Effector memory CD8-positive, alpha-beta T cell (primary cell): Measurements from ENCODE around the gene SGTA.

ENCODE experiments used
- ATAC-seq: fragments of 150-1000 bp; cut with Tn5 transposase; replicated peaks from 2 replicates; pipeline ENCODE4 v1.10.0; 2021; ENCODE audit warnings: mild to moderate bottlenecking, moderate library complexity
- DNase-seq, 3 experiments: peaks; one replicate each; pipeline ENCODE4 v3.0.0; 2021
- H3K27ac Mint-ChIP-seq, 2 donors: one replicate each; pipeline ENCODE4 v1.8.0; 2022; ENCODE audit warnings: mild to moderate bottlenecking in 2 of 2, mixed read lengths in 2 of 2, moderate library complexity in 2 of 2
- H3K27me3 Mint-ChIP-seq, 2 donors: one replicate each; pipeline ENCODE4 v1.8.0; 2022; ENCODE audit warnings: mixed read lengths in 2 of 2
- H3K36me3 Mint-ChIP-seq: one replicate; pipeline ENCODE4 v1.8.0; 2022; ENCODE audit warnings: mild to moderate bottlenecking, moderate library complexity, mixed read lengths; ENCODE audit not compliant: insufficient read depth
- H3K4me1 Mint-ChIP-seq, 2 donors: one replicate each; pipeline ENCODE4 v1.8.0; 2022; ENCODE audit warnings: low read depth in 2 of 2, mixed read lengths in 2 of 2
- H3K4me3 Mint-ChIP-seq, 2 donors: one replicate each; pipeline ENCODE4 v1.8.0; 2022; ENCODE audit warnings: mild to moderate bottlenecking in 2 of 2, mixed read lengths in 2 of 2, moderate library complexity in 2 of 2
- H3K9me3 Mint-ChIP-seq, 2 donors: one replicate each; pipeline ENCODE4 v1.8.0; 2022; ENCODE audit warnings: mixed read lengths in 2 of 2

Gene SGTA

GRCh38 chr19:2805991-2806649 is 23.0 kb upstream of the SGTA start:
- Mint-ChIP-seq H3K36me3 (peaks cover 12% of the 10 kb centered on the region), H3K27me3 (no peaks in the 10 kb centered on the region), H3K4me1 (peaks cover 0 to 4% of the 10 kb centered on the region in 2 donors), H3K9me3 (no peaks in the 10 kb centered on the region), H3K27ac (no peak overlapping the region), H3K4me3 (no peak overlapping the region)
- ATAC-seq = no peak
- no peak for DNase-seq

GRCh38 chr19:2805261-2805900 is 22.3 kb upstream of the SGTA start:
- no peaks in the 10 kb centered on the region for H3K9me3 Mint-ChIP-seq
- DNase-seq (no peak), ATAC-seq (no peak)
- no peak overlapping the region for H3K4me3 Mint-ChIP-seq
- no peak overlapping the region for H3K27ac Mint-ChIP-seq
- peaks cover 18% of the 10 kb centered on the region for H3K36me3 Mint-ChIP-seq
- peaks cover 0 to 4% of the 10 kb centered on the region in 2 donors for H3K4me1 Mint-ChIP-seq
- no peaks in the 10 kb centered on the region for H3K27me3 Mint-ChIP-seq

GRCh38 chr19:2804156-2805004 is 21.3 kb upstream of the SGTA start:
- ATAC-seq (no peak), DNase-seq (no peak)
- Mint-ChIP-seq H3K4me1 (peaks cover 0 to 4% of the 10 kb centered on the region in 2 donors), H3K27ac (peak overlapping the region in 1 of 2 donors; percentile 73), H3K27me3 (no peaks in the 10 kb centered on the region), H3K9me3 (no peaks in the 10 kb centered on the region), H3K4me3 (no peak overlapping the region), H3K36me3 (peaks cover 18% of the 10 kb centered on the region)

- H3K36me3 Mint-ChIP-seq = peaks cover 13% of the 10 kb centered on the region
- H3K4me1 Mint-ChIP-seq = peaks cover 0 to 4% of the 10 kb centered on the region in 2 donors
- H3K9me3 Mint-ChIP-seq = no peaks in the 10 kb centered on the region
- H3K27ac Mint-ChIP-seq = peak overlapping the region in 1 of 2 donors; percentile 73
- no peak for DNase-seq
- no peaks in the 10 kb centered on the region for H3K27me3 Mint-ChIP-seq
- no peak overlapping the region for H3K4me3 Mint-ChIP-seq
- no peak for ATAC-seq
Measured at GRCh38 chr19:2803486-2804155, 20.5 kb upstream of the SGTA start.

GRCh38 chr19:2802826-2803225 is 19.8 kb upstream of the SGTA start:
- H3K36me3 Mint-ChIP-seq = peaks cover 10% of the 10 kb centered on the region
- no peaks in the 10 kb centered on the region for H3K27me3 Mint-ChIP-seq
- H3K4me3 Mint-ChIP-seq = no peak overlapping the region
- H3K27ac Mint-ChIP-seq = no peak overlapping the region
- DNase-seq (no peak), ATAC-seq (no peak)
- no peaks in the 10 kb centered on the region for H3K9me3 Mint-ChIP-seq
- H3K4me1 Mint-ChIP-seq = peaks cover 0 to 4% of the 10 kb centered on the region in 2 donors

- Mint-ChIP-seq H3K9me3 (no peaks in the 10 kb centered on the region), H3K27ac (no peak overlapping the region), H3K27me3 (no peaks in the 10 kb centered on the region), H3K4me3 (no peak overlapping the region), H3K36me3 (peaks cover 10% of the 10 kb centered on the region), H3K4me1 (peaks cover 0 to 4% of the 10 kb centered on the region in 2 donors)
- ATAC-seq = no peak
- no peak for DNase-seq
Measured at GRCh38 chr19:2800506-2800905, 17.4 kb upstream of the SGTA start.

GRCh38 chr19:2799273-2800020 is 16.4 kb upstream of the SGTA start:
- no peak overlapping the region for H3K27ac Mint-ChIP-seq
- H3K27me3 Mint-ChIP-seq = no peaks in the 10 kb centered on the region
- no peak overlapping the region for H3K4me3 Mint-ChIP-seq
- H3K36me3 Mint-ChIP-seq = peaks cover 10% of the 10 kb centered on the region
- DNase-seq (no peak), ATAC-seq (no peak)
- H3K9me3 Mint-ChIP-seq = no peaks in the 10 kb centered on the region
- H3K4me1 Mint-ChIP-seq = peaks cover 0 to 4% of the 10 kb centered on the region in 2 donors

GRCh38 chr19:2798733-2799132 is 15.7 kb upstream of the SGTA start:
- Mint-ChIP-seq H3K27ac (no peak overlapping the region), H3K9me3 (no peaks in the 10 kb centered on the region), H3K36me3 (peaks cover 13% of the 10 kb centered on the region), H3K27me3 (no peaks in the 10 kb centered on the region), H3K4me3 (no peak overlapping the region), H3K4me1 (peaks cover 0 to 1% of the 10 kb centered on the region in 2 donors)
- no peak for ATAC-seq
- no peak for DNase-seq

GRCh38 chr19:2798158-2798685 is 15.1 kb upstream of the SGTA start:
- no peaks in the 10 kb centered on the region for H3K27me3 Mint-ChIP-seq
- no peak for DNase-seq
- peaks cover 13% of the 10 kb centered on the region for H3K36me3 Mint-ChIP-seq
- ATAC-seq = no peak
- H3K4me1 Mint-ChIP-seq = no peaks in the 10 kb centered on the region
- no peak overlapping the region for H3K4me3 Mint-ChIP-seq
- H3K27ac Mint-ChIP-seq = no peak overlapping the region
- H3K9me3 Mint-ChIP-seq = no peaks in the 10 kb centered on the region

GRCh38 chr19:2797280-2797679 is 14.2 kb upstream of the SGTA start:
- Mint-ChIP-seq H3K36me3 (peaks cover 8% of the 10 kb centered on the region), H3K27me3 (no peaks in the 10 kb centered on the region), H3K4me3 (no peak overlapping the region), H3K4me1 (no peaks in the 10 kb centered on the region), H3K27ac (no peak overlapping the region), H3K9me3 (no peaks in the 10 kb centered on the region)
- no peak for DNase-seq
- ATAC-seq = no peak

- DNase-seq = no peak
- Mint-ChIP-seq H3K27me3 (no peaks in the 10 kb centered on the region), H3K27ac (no peak overlapping the region), H3K4me1 (peaks cover 0 to 2% of the 10 kb centered on the region in 2 donors), H3K9me3 (no peaks in the 10 kb centered on the region), H3K4me3 (no peak overlapping the region), H3K36me3 (peaks cover 12% of the 10 kb centered on the region)
- no peak for ATAC-seq
Measured at GRCh38 chr19:2796659-2797266, 13.7 kb upstream of the SGTA start.

- no peak overlapping the region for H3K4me3 Mint-ChIP-seq
- peaks cover 0 to 2% of the 10 kb centered on the region in 2 donors for H3K4me1 Mint-ChIP-seq
- DNase-seq = no peak
- peaks cover 12% of the 10 kb centered on the region for H3K36me3 Mint-ChIP-seq
- no peak for ATAC-seq
- no peak overlapping the region for H3K27ac Mint-ChIP-seq
- H3K27me3 Mint-ChIP-seq = no peaks in the 10 kb centered on the region
- no peaks in the 10 kb centered on the region for H3K9me3 Mint-ChIP-seq
Measured at GRCh38 chr19:2795827-2796658, 13.0 kb upstream of the SGTA start.
